Activated CD8-positive, alpha-beta T cell treated with anti-CD3 and anti-CD28 coated beads for 36 hours (primary cell): ENCODE results near the gene TTC12. TPM values are rescaled to one million over a fixed set of nuclear protein-coding genes. Genes with fewer than 3 reads are reported as not detected.

ENCODE experiments used
- ATAC-seq: fragments of 200-7000 bp; cut with Tn5 transposase; one replicate; pipeline ENCODE4 v1.10.0; 2021; ENCODE audit warnings: mild to moderate bottlenecking, moderate library complexity
- CTCF ChIA-PET: fragments of 350-600 bp; sonication (Branson Sonifier 250); formaldehyde crosslinking; loops from one replicate; lab custom pipeline; 2021; ENCODE audit warnings: antibody characterized with exemption; lab: Charles Lee
- POLR2A ChIA-PET: fragments of 350-600 bp; sonication (Branson Sonifier 250); formaldehyde crosslinking; loops from one replicate; lab custom pipeline; 2021; ENCODE audit warnings: antibody characterized with exemption; lab: Charles Lee
- DNase-seq: peaks from one replicate; pipeline ENCODE4 v3.0.0-alpha.2; 2020
- H3K27ac Mint-ChIP-seq: one replicate; pipeline ENCODE4 v1.8.0; 2021; ENCODE audit warnings: mild to moderate bottlenecking, mixed read lengths
- H3K27me3 Mint-ChIP-seq: one replicate; pipeline ENCODE4 v1.8.0; 2021; ENCODE audit warnings: mixed read lengths
- H3K36me3 Mint-ChIP-seq: one replicate; pipeline ENCODE4 v1.8.0; 2021; ENCODE audit warnings: low read depth, mixed read lengths
- H3K4me1 Mint-ChIP-seq: one replicate; pipeline ENCODE4 v1.8.0; 2021; ENCODE audit warnings: low read depth, mixed read lengths
- H3K4me3 Mint-ChIP-seq: one replicate; pipeline ENCODE4 v1.8.0; 2021; ENCODE audit warnings: mild to moderate bottlenecking, moderate library complexity, mixed read lengths
- H3K9me3 Mint-ChIP-seq: one replicate; pipeline ENCODE4 v1.8.0; 2021; ENCODE audit warnings: mixed read lengths
- CTCF ChIP-seq: fragments of 200-600 bp; IDR thresholded peaks from one replicate; pipeline ENCODE4 v1.8.0; 2022; ENCODE audit warnings: antibody characterized with exemption, mild to moderate bottlenecking
- intact Hi-C: fragments of 100-400 bp; cut with micrococcal nuclease; formaldehyde crosslinking; loops from one replicate; pipeline ENCODE4 v1.10.0; 2022
- total RNA-seq, 2 experiments: library from RNA; stranded (reverse); gene quantifications; one replicate each; pipeline ENCODE4 v1.2.3, GENCODE V29; 2021

The TTC12 gene
- total RNA-seq, 2 experiments from 2014 or later: 5.7 to 6.7 TPM

GRCh38 chr11:113278925-113279324 is 35.5 kb upstream of the TTC12 start:
- H3K4me3 Mint-ChIP-seq: no peak overlapping the region
- ChIA-PET POLR2A (no interaction called here), CTCF (interaction anchor here (1.2 kb wide), 1 partner anchor 11 kb away, joined by 5 read pairs; no protein-coding TSS in a partner anchor)
- H3K27ac Mint-ChIP-seq: no peak overlapping the region
- DNase-seq (no peak), ATAC-seq (no peak)
- H3K27me3 Mint-ChIP-seq: no peaks in the 10 kb centered on the region
- no peaks in the 10 kb centered on the region for H3K4me1 Mint-ChIP-seq
- TF ChIP-seq CTCF: no peak
- H3K9me3 Mint-ChIP-seq: no peaks in the 10 kb centered on the region
- intact Hi-C loops: no loop called here
- no peaks in the 10 kb centered on the region for H3K36me3 Mint-ChIP-seq

GRCh38 chr11:113279591-113279990 is 34.8 kb upstream of the TTC12 start:
- CTCF ChIA-PET: no interaction called here
- Mint-ChIP-seq H3K4me1 (no peaks in the 10 kb centered on the region), H3K27me3 (no peaks in the 10 kb centered on the region), H3K4me3 (no peak overlapping the region), H3K27ac (no peak overlapping the region), H3K9me3 (no peaks in the 10 kb centered on the region), H3K36me3 (no peaks in the 10 kb centered on the region)
- no peak for TF ChIP-seq CTCF
- DNase-seq (no peak), ATAC-seq (no peak)
- POLR2A ChIA-PET: no interaction called here
- intact Hi-C loops: no loop called here

- Mint-ChIP-seq H3K9me3 (no peaks in the 10 kb centered on the region), H3K27me3 (no peaks in the 10 kb centered on the region), H3K27ac (no peak overlapping the region), H3K4me3 (no peak overlapping the region), H3K36me3 (no peaks in the 10 kb centered on the region), H3K4me1 (no peaks in the 10 kb centered on the region)
- DNase-seq (no peak), ATAC-seq (no peak)
- ChIA-PET POLR2A (no interaction called here), CTCF (no interaction called here)
- no peak for TF ChIP-seq CTCF
- intact Hi-C loops: loop anchor here (10.0 kb wide), 1 partner anchor 146 kb away; no protein-coding TSS in a partner anchor
These were observed 33.2 kb upstream of the TTC12 start for GRCh38 chr11:113281052-113281725.

GRCh38 chr11:113282898-113283437 is 31.4 kb upstream of the TTC12 start:
- POLR2A ChIA-PET: no interaction called here
- Mint-ChIP-seq H3K4me3 (no peak overlapping the region), H3K4me1 (no peaks in the 10 kb centered on the region), H3K36me3 (no peaks in the 10 kb centered on the region), H3K27me3 (peaks cover 3% of the 10 kb centered on the region), H3K9me3 (no peaks in the 10 kb centered on the region), H3K27ac (no peak overlapping the region)
- intact Hi-C loops: loop anchor here (10.0 kb wide), 1 partner anchor 148 kb away; no protein-coding TSS in a partner anchor
- CTCF ChIA-PET: interaction anchor here (1.4 kb wide), 1 partner anchor 695 kb away, joined by 8 read pairs; no protein-coding TSS in a partner anchor
- no peak for DNase-seq
- no peak for ATAC-seq
- no peak for TF ChIP-seq CTCF

- ChIA-PET POLR2A (no interaction called here), CTCF (no interaction called here)
- DNase-seq (no peak), ATAC-seq (no peak)
- Mint-ChIP-seq H3K36me3 (no peaks in the 10 kb centered on the region), H3K9me3 (no peaks in the 10 kb centered on the region), H3K4me1 (no peaks in the 10 kb centered on the region), H3K4me3 (no peak overlapping the region), H3K27ac (no peak overlapping the region), H3K27me3 (peaks cover 3% of the 10 kb centered on the region)
- intact Hi-C loops: loop anchor here (10.0 kb wide), 1 partner anchor 149 kb away; no protein-coding TSS in a partner anchor
- no peak for TF ChIP-seq CTCF
These were observed 30.5 kb upstream of the TTC12 start for GRCh38 chr11:113283881-113284280.
